Measurements from ENCODE around the gene CHCT1. TPM values are rescaled to one million over a fixed set of nuclear protein-coding genes. Genes with fewer than 3 reads are reported as not detected.
A peak's percentile ranks its signal among the peaks of the same experiment; 100 is the strongest.

CHCT1 gene
- total RNA-seq, 6 experiments from 2014 or later, result not detected

DNA sequence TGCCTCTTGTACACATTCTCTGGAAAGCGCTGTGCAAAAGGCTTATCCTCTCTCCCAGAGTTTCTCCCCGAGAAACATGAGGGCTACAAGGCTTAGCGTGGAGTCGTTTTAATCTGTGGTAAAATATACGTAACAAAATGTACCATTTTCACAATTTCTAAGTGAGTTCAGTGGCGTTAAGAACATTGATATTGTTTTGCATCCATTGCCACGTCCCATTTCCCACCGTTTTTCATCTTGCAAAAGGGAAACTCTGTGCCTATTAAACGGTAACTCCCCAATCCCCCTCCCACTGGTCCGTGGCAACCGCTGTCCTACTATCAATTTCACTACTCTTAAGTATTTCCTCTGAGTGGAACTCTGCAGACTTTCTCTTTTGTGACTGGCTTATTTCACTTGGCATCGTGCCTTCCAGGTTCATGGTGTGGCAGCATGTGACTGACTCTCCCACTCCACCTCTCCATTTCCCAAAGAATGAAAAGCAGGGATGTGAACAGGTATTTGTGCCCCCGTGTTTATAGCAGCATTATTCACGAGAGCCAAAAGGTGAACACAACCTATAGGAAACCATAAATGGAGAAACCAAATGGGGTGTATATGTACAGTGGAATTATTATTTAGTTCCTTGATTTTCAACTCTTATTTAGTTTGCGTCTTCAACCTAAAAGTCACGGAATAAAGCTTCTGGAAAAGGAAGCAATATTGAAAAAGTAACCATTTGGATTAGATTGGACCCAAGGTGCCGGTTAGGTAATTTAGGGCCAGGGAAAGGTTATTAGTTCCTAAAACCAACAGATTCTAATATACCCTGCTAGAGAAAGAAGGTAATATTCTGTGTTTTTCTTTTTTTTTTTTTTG is 29.2 kb upstream of the CHCT1 start:
- peak overlapping the region; percentile 81 to 87 (median 82) for H3K4me3 ChIP-seq
- peak overlapping the region; percentile 85 to 94 (median 93) for H3K27ac ChIP-seq
- DNase-seq (peak in 2 of 3 donors; percentile 41 to 76), ATAC-seq (peak; percentile 0 to 22 (median 6))
- 17% methylated on average over 17 of the region's 17 CpGs for WGBS (ENCODE audit: insufficient coverage, low coverage, low lambda C conversion rate, missing lambda C conversion rate)
- peaks cover 0 to 13% (median 6%) of the 10 kb centered on the region in 4 donors for H3K4me1 ChIP-seq
- intact Hi-C loops (cut with DNase I), result no loop called here
- H3K36me3 ChIP-seq, result no peaks in the 10 kb centered on the region
- no peaks in the 10 kb centered on the region for H3K9me3 ChIP-seq
- TF ChIP-seq POLR2A (IDR thresholded peaks at IDR 0.05), result no peak
- TF ChIP-seq, protein P1, sequence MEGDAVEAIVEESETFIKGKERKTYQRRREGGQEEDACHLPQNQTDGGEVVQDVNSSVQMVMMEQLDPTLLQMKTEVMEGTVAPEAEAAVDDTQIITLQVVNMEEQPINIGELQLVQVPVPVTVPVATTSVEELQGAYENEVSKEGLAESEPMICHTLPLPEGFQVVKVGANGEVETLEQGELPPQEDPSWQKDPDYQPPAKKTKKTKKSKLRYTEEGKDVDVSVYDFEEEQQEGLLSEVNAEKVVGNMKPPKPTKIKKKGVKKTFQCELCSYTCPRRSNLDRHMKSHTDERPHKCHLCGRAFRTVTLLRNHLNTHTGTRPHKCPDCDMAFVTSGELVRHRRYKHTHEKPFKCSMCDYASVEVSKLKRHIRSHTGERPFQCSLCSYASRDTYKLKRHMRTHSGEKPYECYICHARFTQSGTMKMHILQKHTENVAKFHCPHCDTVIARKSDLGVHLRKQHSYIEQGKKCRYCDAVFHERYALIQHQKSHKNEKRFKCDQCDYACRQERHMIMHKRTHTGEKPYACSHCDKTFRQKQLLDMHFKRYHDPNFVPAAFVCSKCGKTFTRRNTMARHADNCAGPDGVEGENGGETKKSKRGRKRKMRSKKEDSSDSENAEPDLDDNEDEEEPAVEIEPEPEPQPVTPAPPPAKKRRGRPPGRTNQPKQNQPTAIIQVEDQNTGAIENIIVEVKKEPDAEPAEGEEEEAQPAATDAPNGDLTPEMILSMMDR (IDR thresholded peaks at IDR 0.05), result no peak
- no peaks in the 10 kb centered on the region for H3K27me3 ChIP-seq

DNA sequence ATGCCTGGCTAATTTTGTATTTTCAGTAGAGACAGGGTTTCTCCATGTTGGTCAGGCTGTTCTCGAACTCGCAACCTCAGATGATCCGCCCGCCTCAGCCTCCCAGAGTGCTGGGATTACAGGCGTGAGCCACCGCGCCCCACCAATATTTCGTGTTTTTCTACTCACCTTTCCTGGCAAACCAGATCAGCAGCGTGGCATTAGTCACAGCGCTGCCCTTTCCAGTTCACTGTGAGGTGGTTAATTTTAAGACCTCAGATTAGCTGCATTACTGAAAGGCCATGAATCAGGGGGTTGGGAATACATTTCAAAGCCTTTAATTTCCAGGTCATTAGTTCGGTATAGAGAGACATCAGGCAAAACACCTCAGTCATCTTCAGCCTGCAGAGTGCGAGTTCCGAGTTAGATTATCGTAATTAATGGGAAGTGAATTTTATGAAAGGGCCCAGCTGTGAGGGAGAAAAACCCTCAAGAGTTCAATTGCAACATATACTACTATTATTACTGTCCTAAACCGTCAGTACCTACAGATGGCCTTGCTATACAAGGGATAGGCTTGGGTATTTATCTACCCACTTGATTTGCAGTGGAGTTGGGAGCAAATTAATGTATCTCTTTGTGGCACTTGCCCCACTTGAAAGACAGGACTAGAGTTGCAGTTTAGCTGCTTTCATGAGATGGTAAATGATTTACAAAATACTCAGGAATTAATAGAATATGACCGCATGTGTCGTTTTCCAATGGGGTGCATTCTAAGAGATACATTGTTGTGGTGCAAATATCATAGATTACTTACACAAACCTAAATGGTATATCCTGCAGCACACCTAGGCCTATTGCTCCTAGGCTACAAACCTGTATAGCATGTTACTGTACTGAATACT is 28.2 kb upstream of the CHCT1 start:
- whole genome bisulfite sequencing (ENCODE audit: insufficient coverage, low coverage, low lambda C conversion rate, missing lambda C conversion rate), result 83% methylated on average over 17 of the region's 17 CpGs
- TF ChIP-seq, protein P1 (IDR thresholded peaks at IDR 0.05), result no peak
- no peak for TF ChIP-seq POLR2A (IDR thresholded peaks at IDR 0.05)
- no peaks in the 10 kb centered on the region for H3K9me3 ChIP-seq
- peaks cover 0 to 13% (median 2%) of the 10 kb centered on the region in 4 donors for H3K4me1 ChIP-seq
- no peaks in the 10 kb centered on the region for H3K27me3 ChIP-seq
- ATAC-seq, result no peak
- no peak overlapping the region for H3K27ac ChIP-seq
- no peak overlapping the region for H3K4me3 ChIP-seq
- H3K36me3 ChIP-seq, result no peaks in the 10 kb centered on the region
- DNase-seq, result no peak
- intact Hi-C loops (cut with DNase I), result no loop called here

DNA sequence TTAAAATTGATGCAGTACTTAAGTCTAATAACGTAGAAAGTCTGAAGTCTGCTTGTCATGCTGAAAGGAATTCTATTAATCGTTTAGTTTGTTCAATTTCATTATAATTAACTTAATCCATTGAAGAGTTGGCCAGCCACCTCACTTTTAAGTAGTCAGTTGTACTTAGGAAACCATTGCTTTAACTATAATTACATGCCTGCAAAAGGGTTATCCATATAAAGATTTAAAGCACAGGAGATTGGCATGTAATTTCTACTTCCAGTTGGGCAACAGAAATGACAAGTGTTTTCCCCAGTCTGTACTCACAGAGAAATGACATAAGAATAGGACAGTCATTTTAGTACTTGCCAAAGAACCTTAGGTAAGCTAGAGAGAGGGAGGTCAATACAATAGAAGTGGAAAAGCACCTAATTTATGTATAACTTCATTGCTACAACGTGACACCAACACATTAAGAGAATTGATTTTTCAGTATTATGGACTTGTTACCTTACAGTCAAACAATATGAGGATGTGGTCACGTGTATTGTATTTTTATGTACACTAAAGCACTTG is 26.7 kb upstream of the CHCT1 start:
- WGBS (ENCODE audit: insufficient coverage, low coverage, low lambda C conversion rate, missing lambda C conversion rate), result 73% methylated on average over 4 of the region's 4 CpGs
- ATAC-seq (no peak), DNase-seq (no peak)
- no peaks in the 10 kb centered on the region for H3K9me3 ChIP-seq
- H3K27me3 ChIP-seq, result no peaks in the 10 kb centered on the region
- H3K27ac ChIP-seq, result no peak overlapping the region
- H3K4me1 ChIP-seq, result peaks cover 0 to 3% (median 0%) of the 10 kb centered on the region in 4 donors
- TF ChIP-seq POLR2A (IDR thresholded peaks at IDR 0.05), result no peak
- TF ChIP-seq, protein P1 (IDR thresholded peaks at IDR 0.05), result no peak
- intact Hi-C loops (cut with DNase I), result no loop called here
- no peak overlapping the region for H3K4me3 ChIP-seq
- no peaks in the 10 kb centered on the region for H3K36me3 ChIP-seq

DNA sequence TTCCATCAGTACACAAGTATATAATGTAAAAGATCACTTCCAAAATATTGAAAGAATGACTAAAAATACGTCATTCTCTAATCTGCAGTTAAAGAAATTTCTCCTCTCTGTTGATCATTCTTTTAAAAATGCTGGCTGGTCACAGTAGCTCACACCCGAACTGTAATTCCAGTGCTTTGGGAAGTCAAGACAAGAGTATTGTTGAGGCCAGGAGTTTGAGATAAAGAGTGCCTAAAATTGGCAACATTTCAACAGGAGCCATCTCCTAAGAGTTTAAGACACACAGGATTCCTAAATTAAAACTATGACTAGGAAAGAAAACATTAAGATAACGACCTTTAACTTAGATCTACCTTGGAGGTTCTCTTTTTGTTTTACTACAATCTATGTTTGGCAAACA is 25.9 kb upstream of the CHCT1 start:
- intact Hi-C loops (cut with DNase I), result no loop called here
- TF ChIP-seq, protein P1 (IDR thresholded peaks at IDR 0.05), result no peak
- no peaks in the 10 kb centered on the region for H3K27me3 ChIP-seq
- 70% methylated on average over 3 of the region's 3 CpGs for WGBS (ENCODE audit: insufficient coverage, low coverage, low lambda C conversion rate, missing lambda C conversion rate)
- no peak for ATAC-seq
- H3K36me3 ChIP-seq, result no peaks in the 10 kb centered on the region
- H3K9me3 ChIP-seq, result no peaks in the 10 kb centered on the region
- no peak overlapping the region for H3K4me3 ChIP-seq
- H3K27ac ChIP-seq, result no peak overlapping the region
- no peak for DNase-seq
- H3K4me1 ChIP-seq, result no peaks in the 10 kb centered on the region
